Kasumi-1 (cell line): ENCODE data around the gene SLC39A11.

Experiments
- DNase-seq, 2 experiments: peaks; one replicate each; lab custom pipeline; 2025; lab: John Stamatoyannopoulos, UW

Gene SLC39A11

GRCh38 chr17:72872396-72872795 is 220.1 kb downstream of the SLC39A11 start:
- no peak for DNase-seq

- no peak for DNase-seq
These were observed 222.0 kb downstream of the SLC39A11 start for GRCh38 chr17:72870367-72870985.

DNA sequence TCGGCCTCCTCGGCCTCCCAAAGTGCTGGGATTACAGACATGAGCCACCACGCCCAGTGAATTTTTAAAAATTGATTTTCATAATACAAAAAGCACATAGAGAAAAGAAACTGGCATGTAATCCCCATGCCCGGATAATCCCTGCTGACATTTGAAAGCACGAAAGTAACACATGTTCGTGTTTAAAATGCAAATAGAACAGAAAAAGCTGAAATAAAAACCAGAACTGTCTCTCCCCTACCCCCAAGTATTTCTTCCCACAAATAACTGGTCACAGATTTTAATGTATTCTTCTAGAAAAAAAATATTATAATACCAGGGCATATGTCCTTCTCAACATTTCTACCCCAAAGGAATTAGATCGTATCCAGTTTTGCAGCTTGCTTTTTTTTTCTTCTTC is 222.9 kb downstream of the SLC39A11 start:
- DNase-seq: no peak

GRCh38 chr17:72865954-72866353 is 226.5 kb downstream of the SLC39A11 start:
- DNase-seq: no peak

DNA sequence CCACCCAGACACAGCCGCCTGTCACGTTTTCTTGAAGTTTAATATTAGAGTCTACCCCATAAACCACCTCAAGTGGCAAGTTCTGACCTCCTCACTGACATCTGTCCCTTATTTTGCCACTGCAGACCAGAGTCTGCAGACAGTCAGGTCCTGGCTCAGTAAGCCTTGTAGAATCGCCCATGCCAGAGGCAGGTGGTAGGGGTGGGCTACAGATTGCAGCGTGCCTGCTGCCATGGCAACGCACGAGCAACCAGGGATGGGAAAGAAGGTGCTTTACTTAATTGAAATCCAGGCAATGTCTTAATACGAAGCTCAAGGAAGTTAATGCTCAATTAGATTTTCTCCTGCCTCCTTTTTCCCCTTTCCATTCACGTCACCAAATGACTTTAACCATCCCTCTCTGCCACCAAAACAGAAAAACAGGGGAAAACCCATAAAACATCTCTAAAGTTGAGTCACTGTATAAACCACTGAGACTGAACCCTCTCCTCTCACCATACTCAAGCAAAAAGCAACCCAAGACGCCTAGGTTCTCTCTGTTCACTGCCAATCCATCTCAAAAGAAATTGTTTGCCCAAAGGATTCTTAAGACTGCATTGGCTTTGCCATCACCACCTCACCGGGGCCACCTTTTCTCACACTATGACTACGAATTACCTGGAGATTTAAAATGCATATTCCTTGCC is 228.8 kb downstream of the SLC39A11 start:
- DNase-seq: no peak

- DNase-seq: no peak
These were observed 230.1 kb downstream of the SLC39A11 start for GRCh38 chr17:72862276-72862999.

DNA sequence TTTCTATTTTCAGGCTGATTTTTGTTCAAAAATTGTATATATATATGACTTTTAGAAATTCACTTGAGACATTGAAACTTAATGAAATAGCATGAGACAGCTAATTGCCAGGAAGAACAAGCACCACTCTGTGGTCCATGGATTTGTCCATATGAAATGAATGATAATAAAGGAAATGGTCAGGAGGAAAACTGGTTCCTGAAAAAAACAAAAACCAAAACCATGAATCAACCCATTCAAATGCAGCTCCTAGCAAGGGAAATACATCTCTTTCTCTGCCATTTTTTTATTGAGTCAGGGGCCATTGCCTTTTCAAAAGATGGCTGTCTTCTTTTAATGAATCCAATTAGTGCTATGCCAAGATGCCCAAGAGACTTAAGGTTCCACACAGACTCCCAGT is 230.7 kb downstream of the SLC39A11 start:
- DNase-seq: no peak

- no peak for DNase-seq
These were observed 231.7 kb downstream of the SLC39A11 start for GRCh38 chr17:72860778-72861177.

DNA sequence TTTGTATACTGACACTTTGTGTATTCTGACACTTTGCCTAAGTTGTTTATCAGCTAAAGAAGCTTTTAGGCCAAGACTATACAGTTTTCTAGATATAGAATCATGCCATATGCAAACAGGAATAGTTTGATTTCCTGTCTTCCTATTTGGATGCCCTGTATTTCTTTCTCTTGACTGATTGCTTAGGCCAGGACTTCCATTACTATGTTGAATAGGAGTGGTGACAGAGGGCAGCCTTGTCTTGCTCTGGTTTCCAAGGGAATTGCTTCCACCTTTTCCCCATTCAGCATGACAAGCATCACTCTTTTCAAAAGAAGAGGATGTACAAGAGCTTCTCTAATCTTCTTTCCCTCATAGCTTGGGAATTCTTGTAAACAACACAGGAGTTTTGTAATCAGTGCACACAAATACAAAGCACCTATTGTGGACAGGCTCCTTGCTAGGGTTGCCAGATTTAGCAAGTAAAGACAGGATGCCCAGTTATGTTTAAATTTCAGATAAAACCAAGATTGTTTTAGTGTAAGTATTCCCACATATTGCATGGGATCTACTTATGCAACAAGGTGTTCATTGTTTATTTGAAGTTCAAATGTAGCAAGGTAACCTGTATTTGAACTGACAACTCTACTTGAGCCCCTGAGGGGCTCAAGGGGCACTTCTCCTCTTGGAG is 233.5 kb downstream of the SLC39A11 start:
- no peak for DNase-seq

DNA sequence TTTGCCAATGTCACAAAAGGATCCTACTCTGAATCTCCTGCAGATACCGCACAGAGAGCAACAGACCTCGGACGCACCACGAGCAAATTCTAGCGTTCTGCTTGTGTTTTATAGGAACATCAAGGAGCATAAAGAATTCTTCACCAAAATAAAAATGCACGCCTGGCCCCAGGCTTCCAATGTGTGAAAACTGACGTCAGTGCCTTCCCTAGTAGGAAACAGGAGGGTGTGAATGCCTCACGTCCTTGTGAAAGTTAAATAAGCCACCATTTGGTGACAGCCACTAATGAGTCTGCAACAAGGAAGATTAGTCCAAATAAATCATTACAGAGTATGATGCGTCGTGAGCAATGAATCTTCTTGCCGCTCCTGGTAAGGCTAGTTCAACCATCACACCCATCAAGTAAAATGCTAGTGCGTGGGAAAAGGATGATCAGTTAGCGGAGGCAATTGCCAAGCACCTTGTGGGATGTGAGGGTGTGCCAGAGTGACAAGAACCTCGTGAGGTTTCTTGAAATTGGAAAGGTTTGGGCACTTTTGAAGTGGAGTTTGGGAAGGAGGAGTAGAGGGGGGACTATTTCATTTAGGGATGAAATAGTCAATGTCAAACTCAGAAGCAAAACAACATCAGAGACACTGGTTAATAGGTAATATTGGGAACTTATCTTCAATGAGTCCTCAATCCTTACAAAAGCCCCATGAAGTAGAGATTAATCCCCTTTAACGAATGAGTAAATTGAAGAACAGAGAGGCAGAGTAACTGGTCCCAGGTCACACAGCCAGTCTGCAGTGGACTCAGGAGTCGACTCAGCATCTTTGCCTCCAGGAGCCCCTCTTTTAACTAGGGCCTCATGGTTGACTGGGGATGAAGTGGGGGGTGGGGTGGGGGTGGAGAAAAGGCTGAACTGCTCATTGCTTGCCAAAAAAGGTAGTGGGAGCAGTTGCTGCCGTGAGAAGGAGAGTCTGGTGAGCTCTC is 238.8 kb downstream of the SLC39A11 start:
- no peak for DNase-seq

GRCh38 chr17:72852277-72852938 is 240.1 kb downstream of the SLC39A11 start:
- no peak for DNase-seq

GRCh38 chr17:72850410-72851118 is 241.9 kb downstream of the SLC39A11 start:
- DNase-seq: no peak

- DNase-seq: no peak
These were observed 246.1 kb downstream of the SLC39A11 start for GRCh38 chr17:72846399-72846798.

DNA sequence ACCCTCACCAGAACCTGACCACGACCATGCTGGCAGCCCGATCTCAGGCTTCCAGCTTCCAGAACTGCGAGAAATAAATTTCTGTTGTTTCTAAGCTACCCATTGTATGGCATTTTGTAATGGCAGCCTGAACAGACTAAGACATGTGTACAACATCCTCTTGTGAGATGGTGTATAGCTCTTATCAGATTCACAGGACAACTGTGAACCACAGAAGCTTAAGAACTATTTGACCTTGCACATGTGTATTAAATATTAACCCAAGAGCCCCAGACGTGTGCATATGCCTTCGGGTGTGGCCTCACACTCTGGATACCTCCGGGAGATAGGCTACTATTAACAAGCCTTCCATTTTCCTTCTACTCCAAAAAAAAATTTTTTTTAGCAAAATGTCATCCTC is 248.9 kb downstream of the SLC39A11 start:
- no peak for DNase-seq

DNA sequence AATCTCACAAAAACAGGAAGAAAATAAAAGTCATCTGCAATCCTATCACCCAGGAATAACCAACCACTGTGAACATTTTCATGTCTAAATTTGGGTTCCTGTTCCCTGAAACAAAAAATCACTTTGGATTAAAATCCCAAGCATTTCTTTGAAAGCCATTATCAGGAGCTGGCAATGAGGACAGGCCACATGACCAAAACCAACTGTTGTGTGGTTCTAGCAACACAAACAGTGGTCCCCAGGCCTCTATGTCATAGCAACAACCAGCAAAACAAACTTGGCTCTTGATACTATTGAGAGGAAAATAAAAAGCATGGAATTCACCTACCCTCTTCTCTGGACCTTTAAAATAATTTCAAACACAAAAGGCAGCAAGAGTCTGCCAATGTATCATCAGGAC is 252.5 kb downstream of the SLC39A11 start:
- DNase-seq: no peak

DNA sequence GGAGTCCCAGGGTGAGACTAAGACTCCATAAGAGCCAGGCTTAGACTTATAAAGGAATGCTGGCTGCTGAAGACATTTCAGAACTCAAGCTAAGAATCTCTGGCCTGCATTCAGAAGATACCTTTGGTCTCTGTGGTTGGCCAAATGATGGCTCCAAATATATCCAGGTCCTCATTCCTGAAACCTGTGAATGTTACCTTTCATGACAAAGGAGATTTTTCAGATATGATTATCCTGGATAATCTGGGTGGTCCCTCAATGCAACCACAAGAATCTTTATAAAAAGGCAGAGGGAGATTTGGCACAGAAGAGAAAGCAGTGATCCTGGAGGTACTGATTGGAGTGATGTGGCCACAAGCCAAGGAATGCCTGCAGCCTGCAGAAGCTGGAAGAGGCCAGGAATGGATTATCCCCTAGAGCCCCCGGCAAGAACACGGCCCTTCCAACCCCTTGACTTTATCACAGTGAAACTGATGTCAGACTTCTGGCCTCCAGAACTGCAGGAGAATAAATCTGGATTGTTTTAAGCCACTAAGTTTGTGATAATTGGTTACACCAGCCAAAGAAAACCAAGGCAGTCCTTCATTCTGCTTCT is 253.3 kb downstream of the SLC39A11 start:
- DNase-seq: no peak

GRCh38 chr17:72838581-72838980 is 253.9 kb downstream of the SLC39A11 start:
- no peak for DNase-seq

- no peak for DNase-seq
These were observed 254.4 kb downstream of the SLC39A11 start for GRCh38 chr17:72838068-72838467.

DNA sequence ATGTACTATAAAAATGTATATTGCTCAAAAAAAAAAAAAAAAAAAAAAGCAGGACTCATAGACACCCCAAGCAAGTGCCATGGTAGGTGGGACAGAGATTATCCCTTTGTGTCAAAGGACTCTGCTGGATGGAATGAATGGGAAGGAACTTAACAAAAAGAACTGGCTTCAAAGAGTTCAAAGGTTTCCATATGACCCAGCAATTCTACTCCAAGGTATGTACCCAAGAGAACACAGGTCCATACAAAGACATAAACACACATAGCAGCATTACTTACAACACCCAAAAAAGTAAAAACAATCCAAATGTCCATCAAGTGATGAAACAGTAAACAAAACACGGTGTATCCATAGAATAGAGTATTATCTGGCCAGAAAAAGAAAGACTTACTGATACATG is 255.2 kb downstream of the SLC39A11 start:
- no peak for DNase-seq
